Ascending aorta (tissue), 2 donors: Measurements from ENCODE around the gene TMEM87A. TPM values are rescaled to one million over a fixed set of nuclear protein-coding genes. Genes with fewer than 3 reads are reported as not detected.
A peak's percentile ranks its signal among the peaks of the same experiment; 100 is the strongest.

Source experiments
- DNase-seq, 2 donors: peaks; one replicate each; pipeline ENCODE4 v3.0.0-alpha.2; 2019; ENCODE audit warnings: low spot score in 2 of 2
- H3K27ac ChIP-seq, 2 donors: fragments of 200-600 bp; sonication (generic); one replicate each; pipeline ENCODE4 v1.5.1; 2016 to 2017; ENCODE audit warnings: mild to moderate bottlenecking in 1 of 2
- H3K27me3 ChIP-seq: fragments of 200-600 bp; sonication (generic); one replicate; pipeline ENCODE4 v1.5.1; 2017
- H3K36me3 ChIP-seq, 2 donors: fragments of 200-600 bp; sonication (generic); one replicate each; pipeline ENCODE4 v1.5.1; 2016
- H3K4me1 ChIP-seq, 2 donors: fragments of 200-600 bp; sonication (generic); one replicate each; pipeline ENCODE4 v1.5.1; 2016 to 2017; ENCODE audit warnings: mild to moderate bottlenecking in 1 of 2
- H3K4me3 ChIP-seq, 2 donors: fragments of 200-600 bp; sonication (generic); one replicate each; pipeline ENCODE4 v1.5.1; 2016 to 2017; ENCODE audit warnings: mild to moderate bottlenecking in 1 of 2
- H3K9me3 ChIP-seq, 2 donors: fragments of 200-600 bp; sonication (generic); one replicate each; pipeline ENCODE4 v1.5.1; 2016
- CTCF ChIP-seq, 3 experiments: fragments of 200-600 bp in 2 of 3; fragments of 450-650 bp in 1 of 3; sonication (generic) in 2 of 3; IDR thresholded peaks; one replicate each; pipeline ENCODE4 v1.5.1; 2016 to 2019; ENCODE audit warnings: antibody characterized with exemption in 3 of 3, mild to moderate bottlenecking in 1 of 3, moderate library complexity in 1 of 3
- intact Hi-C: fragments of 100-400 bp; cut with DNase I; formaldehyde crosslinking; loops from one replicate; pipeline ENCODE4 v1.15.1; 2023
- total RNA-seq: library from RNA; depleted of rRNA; stranded (reverse); fragments of >200 nt; gene quantifications from one replicate; pipeline ENCODE4 v1.1.0, GENCODE V29; 2016

Gene TMEM87A
- total RNA-seq, 1 donor from 2014 or later = 25.4 TPM

- no peak for DNase-seq
- H3K27ac ChIP-seq = peak overlapping the region; percentile 99 to 100
- TF ChIP-seq CTCF (IDR thresholded peaks at IDR 0.05) = no peak
- peaks cover 7 to 30% of the 10 kb centered on the region in 2 donors for H3K4me1 ChIP-seq
- H3K4me3 ChIP-seq = peak overlapping the region; percentile 74 to 89
- intact Hi-C loops = loop anchor here (10.0 kb wide), 1 partner anchor 269 kb away; the partner anchor contains the start of genes HAUS2 and LRRC57
- peaks cover 13 to 27% of the 10 kb centered on the region in 2 donors for H3K36me3 ChIP-seq
- H3K9me3 ChIP-seq = no peaks in the 10 kb centered on the region
- no peaks in the 10 kb centered on the region for H3K27me3 ChIP-seq
These were observed 2.7 kb upstream of the TMEM87A start for GRCh38 chr15:42275780-42276391.

GRCh38 chr15:42274702-42274989, 1.4 kb upstream of the TMEM87A start:
- H3K4me1 ChIP-seq = peaks cover 9 to 37% of the 10 kb centered on the region in 2 donors
- intact Hi-C loops = loop anchor here (5.0 to 10.0 kb wide), 4 partner anchors 198 to 447 kb away; partner anchors contain the start of genes HAUS2, JMJD7, LRRC57 and ZNF106
- no peaks in the 10 kb centered on the region for H3K27me3 ChIP-seq
- H3K36me3 ChIP-seq = peaks cover 5 to 17% of the 10 kb centered on the region in 2 donors
- H3K4me3 ChIP-seq = peak overlapping the region; percentile 74 to 89
- no peak for TF ChIP-seq CTCF (IDR thresholded peaks at IDR 0.05)
- DNase-seq = no peak
- H3K9me3 ChIP-seq = no peaks in the 10 kb centered on the region
- peak overlapping the region; percentile 99 to 100 for H3K27ac ChIP-seq

GRCh38 chr15:42273900-42274701, 868 bp upstream of the TMEM87A start:
- Histone ChIP-seq H3K4me3 (peak overlapping the region; percentile 74 to 89), H3K27me3 (no peaks in the 10 kb centered on the region), H3K4me1 (peaks cover 9 to 40% of the 10 kb centered on the region in 2 donors), H3K9me3 (no peaks in the 10 kb centered on the region), H3K36me3 (peaks cover 5 to 11% of the 10 kb centered on the region in 2 donors), H3K27ac (peak overlapping the region; percentile 99 to 100)
- DNase-seq = peak; percentile 14 to 84
- no peak for TF ChIP-seq CTCF (IDR thresholded peaks at IDR 0.05)
- intact Hi-C loops = loop anchor here (2.0 to 10.0 kb wide), 5 partner anchors 65 to 447 kb away; partner anchors contain the start of genes HAUS2, JMJD7, LRRC57 and VPS39

GRCh38 chr15:42270996-42271395, 2.2 kb downstream of the TMEM87A start:
- H3K36me3 ChIP-seq = peaks cover 5 to 22% of the 10 kb centered on the region in 2 donors
- peaks cover 9 to 37% of the 10 kb centered on the region in 2 donors for H3K4me1 ChIP-seq
- no peak for TF ChIP-seq CTCF (IDR thresholded peaks at IDR 0.05)
- H3K27me3 ChIP-seq = no peaks in the 10 kb centered on the region
- intact Hi-C loops = loop anchor here (5.0 to 10.0 kb wide), 4 partner anchors 201 to 444 kb away; partner anchors contain the start of genes HAUS2, JMJD7, LRRC57 and ZNF106
- no peaks in the 10 kb centered on the region for H3K9me3 ChIP-seq
- no peak for DNase-seq
- peak overlapping the region in 1 of 2 donors; percentile 100 for H3K27ac ChIP-seq
- H3K4me3 ChIP-seq = peak overlapping the region in 1 of 2 donors; percentile 17

GRCh38 chr15:42270551-42270950, 2.7 kb downstream of the TMEM87A start:
- Histone ChIP-seq H3K9me3 (no peaks in the 10 kb centered on the region), H3K27ac (peak overlapping the region in 1 of 2 donors; percentile 100), H3K4me1 (peaks cover 9 to 32% of the 10 kb centered on the region in 2 donors), H3K36me3 (peaks cover 10 to 27% of the 10 kb centered on the region in 2 donors), H3K27me3 (no peaks in the 10 kb centered on the region), H3K4me3 (no peak overlapping the region)
- TF ChIP-seq CTCF (IDR thresholded peaks at IDR 0.05) = no peak
- intact Hi-C loops = loop anchor here (5.0 to 10.0 kb wide), 4 partner anchors 202 to 443 kb away; partner anchors contain the start of genes HAUS2, JMJD7, LRRC57 and ZNF106
- DNase-seq = no peak
